ENCODE results near the gene MPST. TPM values are rescaled to one million over a fixed set of nuclear protein-coding genes. Genes with fewer than 3 reads are reported as not detected.

MPST gene
- total RNA-seq, 6 experiments from 2014 or later, result 24.9 to 35.5 (median 27.5) TPM

- no peak for TF ChIP-seq CTCF (IDR thresholded peaks at IDR 0.05)
- H3K36me3 Mint-ChIP-seq (ENCODE audit: low read depth), result no peaks in the 10 kb centered on the region
- DNase-seq, result no peak
- H3K27me3 Mint-ChIP-seq (ENCODE audit: insufficient read depth), result peaks cover 14% of the 10 kb centered on the region
- H3K27ac Mint-ChIP-seq, result no peak overlapping the region
- H3K4me3 Mint-ChIP-seq, result no peak overlapping the region
- H3K9me3 Mint-ChIP-seq, result no peaks in the 10 kb centered on the region
- H3K4me1 Mint-ChIP-seq (ENCODE audit: low read depth), result peaks cover 18% of the 10 kb centered on the region
Observed at GRCh38 chr22:37037669-37038068, 18.1 kb downstream of the MPST start.

GRCh38 chr22:37039466-37039865 is 19.9 kb downstream of the MPST start:
- Mint-ChIP-seq H3K27ac (no peak overlapping the region), H3K27me3 (ENCODE audit: insufficient read depth) (peaks cover 14% of the 10 kb centered on the region), H3K9me3 (no peaks in the 10 kb centered on the region), H3K4me1 (ENCODE audit: low read depth) (peaks cover 18% of the 10 kb centered on the region), H3K4me3 (no peak overlapping the region), H3K36me3 (ENCODE audit: low read depth) (no peaks in the 10 kb centered on the region)
- no peak for TF ChIP-seq CTCF (IDR thresholded peaks at IDR 0.05)
- no peak for DNase-seq

GRCh38 chr22:37043209-37043827 is 23.8 kb downstream of the MPST start:
- TF ChIP-seq CTCF (IDR thresholded peaks at IDR 0.05), result no peak
- Mint-ChIP-seq H3K4me3 (no peak overlapping the region), H3K27ac (no peak overlapping the region), H3K4me1 (ENCODE audit: low read depth) (peaks cover 32% of the 10 kb centered on the region), H3K27me3 (ENCODE audit: insufficient read depth) (no peaks in the 10 kb centered on the region; the same call in none of the 2 replicates), H3K9me3 (no peaks in the 10 kb centered on the region), H3K36me3 (ENCODE audit: low read depth) (no peaks in the 10 kb centered on the region)
- DNase-seq, result no peak

GRCh38 chr22:37043828-37044538 is 24.4 kb downstream of the MPST start:
- H3K9me3 Mint-ChIP-seq, result no peaks in the 10 kb centered on the region
- H3K27me3 Mint-ChIP-seq (ENCODE audit: insufficient read depth), result no peaks in the 10 kb centered on the region; the same call in none of the 2 replicates
- no peak overlapping the region for H3K27ac Mint-ChIP-seq
- peaks cover 32% of the 10 kb centered on the region for H3K4me1 Mint-ChIP-seq (ENCODE audit: low read depth)
- no peak overlapping the region for H3K4me3 Mint-ChIP-seq
- peak; percentile 76 for TF ChIP-seq CTCF (IDR thresholded peaks at IDR 0.05)
- peak; percentile 14 for DNase-seq
- H3K36me3 Mint-ChIP-seq (ENCODE audit: low read depth), result no peaks in the 10 kb centered on the region

- no peak for DNase-seq
- Mint-ChIP-seq H3K4me1 (ENCODE audit: low read depth) (peaks cover 31% of the 10 kb centered on the region), H3K27ac (no peak overlapping the region), H3K9me3 (no peaks in the 10 kb centered on the region), H3K4me3 (peak overlapping the region; percentile 12; the same call in 1 of the 2 replicates), H3K36me3 (ENCODE audit: low read depth) (no peaks in the 10 kb centered on the region), H3K27me3 (ENCODE audit: insufficient read depth) (no peaks in the 10 kb centered on the region; the same call in none of the 2 replicates)
- no peak for TF ChIP-seq CTCF (IDR thresholded peaks at IDR 0.05)
Observed at GRCh38 chr22:37044634-37045625, 25.4 kb downstream of the MPST start.

Data from HFFc6 (cell line).